ENCODE results near the gene HSD11B1L.
A peak's percentile ranks its signal among the peaks of the same experiment; 100 is the strongest.
"Not testable (repeated sequence)": the region's sequence is repeated elsewhere in the genome, so short reads cannot be mapped to it uniquely, and the experiment has no call there.

Gene HSD11B1L

DNA sequence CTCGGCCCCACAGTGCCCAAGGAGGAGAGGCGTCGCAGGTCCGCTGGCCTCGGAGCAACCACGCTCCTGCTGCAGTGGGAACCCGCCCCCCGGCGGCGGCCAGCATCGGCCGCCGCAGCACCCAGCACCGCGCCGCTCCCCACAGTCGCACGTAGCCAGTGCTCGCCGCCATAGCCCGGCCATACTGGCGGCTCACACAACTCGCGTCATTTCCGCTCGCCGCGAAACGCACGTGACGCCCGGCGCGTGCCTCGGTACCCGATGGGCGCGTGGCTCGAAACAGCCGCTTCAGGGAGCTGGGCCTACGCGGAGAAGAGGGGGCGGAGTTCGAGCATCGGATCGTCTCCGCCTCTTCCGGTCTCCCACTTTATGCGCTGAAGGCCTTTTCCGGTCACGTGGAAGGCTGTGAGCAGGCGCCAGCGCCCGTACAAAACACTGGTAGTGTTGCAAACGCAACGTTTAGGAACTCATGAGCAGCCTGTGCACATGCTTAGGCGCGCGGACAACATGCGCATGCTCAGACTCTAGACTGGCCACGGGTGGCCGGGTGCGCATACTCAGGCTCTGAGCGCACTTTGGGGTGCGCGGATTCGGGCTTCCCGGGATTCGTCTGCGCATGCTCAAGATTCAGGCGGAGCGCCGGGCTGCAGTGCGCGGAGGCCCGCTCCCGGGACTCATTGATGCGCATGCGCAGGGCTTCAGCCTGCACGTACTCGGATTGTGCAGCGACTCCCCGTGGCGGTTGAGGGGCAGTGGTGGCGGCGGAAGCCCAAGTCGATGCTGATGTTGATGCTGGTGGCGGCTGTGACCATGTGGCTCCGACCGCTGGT lies 39.3 kb downstream of the HSD11B1L start, which contains the start of the genes CATSPERD and LONP1:
Gene CATSPERD, plus strand, starts transcription at position 677 of the 830 bp plus-strand sequence. Its CDS starts 101 bp downstream, at position 778.
Gene LONP1, minus strand, starts transcription at position 186 of the 830 bp plus-strand sequence. Its CDS starts 14 bp downstream, at position 172.
- TF ChIP-seq, protein P1, sequence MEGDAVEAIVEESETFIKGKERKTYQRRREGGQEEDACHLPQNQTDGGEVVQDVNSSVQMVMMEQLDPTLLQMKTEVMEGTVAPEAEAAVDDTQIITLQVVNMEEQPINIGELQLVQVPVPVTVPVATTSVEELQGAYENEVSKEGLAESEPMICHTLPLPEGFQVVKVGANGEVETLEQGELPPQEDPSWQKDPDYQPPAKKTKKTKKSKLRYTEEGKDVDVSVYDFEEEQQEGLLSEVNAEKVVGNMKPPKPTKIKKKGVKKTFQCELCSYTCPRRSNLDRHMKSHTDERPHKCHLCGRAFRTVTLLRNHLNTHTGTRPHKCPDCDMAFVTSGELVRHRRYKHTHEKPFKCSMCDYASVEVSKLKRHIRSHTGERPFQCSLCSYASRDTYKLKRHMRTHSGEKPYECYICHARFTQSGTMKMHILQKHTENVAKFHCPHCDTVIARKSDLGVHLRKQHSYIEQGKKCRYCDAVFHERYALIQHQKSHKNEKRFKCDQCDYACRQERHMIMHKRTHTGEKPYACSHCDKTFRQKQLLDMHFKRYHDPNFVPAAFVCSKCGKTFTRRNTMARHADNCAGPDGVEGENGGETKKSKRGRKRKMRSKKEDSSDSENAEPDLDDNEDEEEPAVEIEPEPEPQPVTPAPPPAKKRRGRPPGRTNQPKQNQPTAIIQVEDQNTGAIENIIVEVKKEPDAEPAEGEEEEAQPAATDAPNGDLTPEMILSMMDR (conservative IDR thresholded peaks at IDR 0.05; ENCODE audit: low read depth, low read length) = peak; percentile 90
- DNase-seq (ENCODE audit: low read depth) = peak; percentile 92
- peak within 1 kb of the TSS; percentile 96 for H3K4me3 ChIP-seq (ENCODE audit: low read length)

DNA sequence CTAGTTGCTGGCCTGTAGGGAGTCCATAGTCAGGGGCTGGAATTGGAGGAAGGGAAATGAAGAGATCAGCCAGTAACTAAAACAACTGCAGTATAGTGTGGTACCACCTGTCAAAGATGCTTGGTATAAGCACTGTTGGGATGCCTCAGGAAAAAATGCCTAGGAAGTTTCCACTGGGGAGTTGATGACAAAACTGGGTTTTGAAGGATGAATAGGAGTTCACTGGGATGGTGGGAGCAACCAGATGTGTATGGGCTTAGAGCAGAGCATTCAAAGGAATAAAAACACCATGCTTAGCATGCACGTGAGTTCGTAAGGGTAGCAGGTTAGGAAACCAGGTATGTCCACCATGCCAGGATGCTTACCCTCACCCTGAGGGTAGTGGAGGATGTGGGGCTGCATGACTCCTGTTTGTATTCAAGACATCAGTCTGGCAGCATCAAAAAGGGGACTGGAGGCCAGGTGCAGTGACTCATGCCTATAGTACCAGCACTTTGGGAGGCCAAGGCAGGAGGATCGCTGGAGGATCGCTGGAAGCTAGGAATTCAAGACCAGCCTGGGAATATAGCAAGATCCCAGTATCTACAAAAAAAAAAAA lies 46.7 kb downstream of the HSD11B1L start:
- DNase-seq (ENCODE audit: low read depth) = no peak
- no peak overlapping the region for H3K4me3 ChIP-seq (ENCODE audit: low read length)
- TF ChIP-seq, protein P1 (conservative IDR thresholded peaks at IDR 0.05; ENCODE audit: low read depth, low read length) = no peak

DNA sequence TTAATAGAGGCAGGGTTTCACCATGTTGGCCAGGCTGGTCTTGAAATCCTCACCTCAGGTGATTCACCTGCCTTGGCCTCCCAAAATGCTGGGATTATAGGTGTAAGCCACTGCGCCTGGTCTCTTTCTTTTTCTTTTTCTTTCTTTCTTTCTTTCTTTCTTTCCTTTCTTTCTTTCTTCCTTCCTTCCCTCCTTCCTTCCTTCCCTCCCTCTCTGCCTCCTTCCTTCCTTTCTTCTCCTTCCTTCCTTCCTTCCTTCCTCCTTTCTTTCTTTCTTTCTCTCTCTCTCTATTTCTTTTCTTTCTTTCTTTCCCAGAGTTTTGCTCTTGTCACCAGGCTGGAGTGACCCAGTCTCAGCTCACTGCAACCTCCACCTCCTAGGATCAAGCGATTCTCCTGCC lies 52.3 kb downstream of the HSD11B1L start:
- not testable (repeated sequence) for DNase-seq (ENCODE audit: low read depth); H3K4me3 ChIP-seq (ENCODE audit: low read length)

All from retinal pigment epithelial cell (primary cell).